GM19438 (cell line): Measurements from ENCODE around the gene SLC38A8.

Source experiments
- ATAC-seq: cut with Tn5 transposase; IDR thresholded peaks from one replicate; pipeline ENCODE4 v1.9.1; 2021; ENCODE audit warnings: low read depth; ENCODE audit not compliant: unreplicated experiment

The SLC38A8 gene

DNA sequence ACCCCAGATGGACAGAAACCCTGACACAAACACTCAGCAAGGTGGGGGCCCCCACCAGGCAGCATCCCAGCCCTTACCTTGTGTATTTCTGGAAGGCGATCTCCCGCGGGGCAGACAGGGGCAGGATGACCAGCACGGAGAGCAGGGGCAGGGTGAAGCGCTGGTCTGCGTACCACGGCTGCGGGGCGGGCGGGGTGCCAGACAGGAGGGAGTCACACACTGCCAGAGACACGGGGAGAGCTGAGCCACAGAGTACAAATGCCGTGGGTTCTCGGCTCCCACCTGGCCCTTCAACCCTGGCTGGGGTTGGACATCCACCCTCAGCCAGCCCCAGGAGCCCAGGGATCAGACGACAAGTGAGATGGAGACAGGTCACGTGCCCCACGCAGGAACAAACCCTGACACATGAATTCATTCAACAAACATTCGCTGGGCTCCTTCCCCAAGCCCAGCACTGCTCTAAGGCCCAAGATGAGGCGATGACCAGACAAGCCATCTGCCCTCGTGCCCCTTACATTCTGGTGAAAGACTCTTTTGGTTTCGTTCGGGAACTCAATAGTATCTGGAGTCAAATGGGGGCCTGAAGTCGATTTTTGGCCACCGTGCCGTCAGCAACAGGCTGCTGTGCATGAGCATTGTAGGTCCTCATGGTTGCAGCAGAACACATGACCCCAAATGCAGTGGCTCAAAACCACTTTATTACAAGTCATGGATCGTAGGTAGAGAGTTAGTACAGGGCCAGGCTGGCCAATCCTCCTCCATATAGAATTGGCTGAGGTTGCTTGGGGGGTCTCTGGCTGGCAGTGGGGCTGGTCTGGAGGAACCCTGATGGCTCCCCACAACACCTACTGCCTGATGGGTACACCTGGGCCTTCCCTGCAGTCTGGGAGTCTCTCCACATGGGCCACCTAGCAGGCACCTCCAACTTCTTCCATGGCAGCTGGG lies 9.1 kb downstream of the SLC38A8 start:
- no peak for ATAC-seq

DNA sequence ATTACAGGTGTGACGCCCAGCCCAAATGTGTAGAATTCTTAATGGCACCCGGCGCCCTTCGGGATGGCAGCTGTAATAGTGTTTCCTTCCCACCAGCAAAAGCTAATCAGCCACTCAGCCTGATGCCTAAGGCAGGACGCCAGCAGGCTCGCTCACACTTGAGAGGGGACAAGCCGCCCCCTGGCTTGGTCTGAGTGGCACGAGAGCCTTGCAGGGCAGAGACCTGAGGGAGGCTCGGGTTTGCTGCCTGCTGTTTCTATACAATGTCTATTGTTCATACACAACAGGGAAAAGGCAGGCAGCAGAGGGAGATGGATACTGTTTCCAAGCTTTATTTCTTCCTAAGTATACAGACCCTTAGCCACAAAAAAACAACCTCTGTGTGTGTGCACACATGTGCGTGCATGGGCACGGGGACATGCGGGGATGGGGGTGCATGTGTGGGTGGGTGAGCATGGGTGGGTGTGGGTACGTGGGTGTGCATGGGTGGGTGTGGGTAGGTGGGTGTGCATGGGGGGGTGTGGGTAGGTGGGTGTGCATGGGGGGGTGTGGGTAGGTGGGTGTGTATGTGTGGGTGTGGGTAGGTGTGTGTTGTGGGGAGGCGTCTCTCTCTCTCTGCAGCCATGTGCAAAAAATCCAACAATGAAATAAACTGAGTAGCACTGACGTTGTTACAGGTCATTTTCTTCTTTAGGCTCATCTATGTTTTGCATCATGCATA lies 10.0 kb downstream of the SLC38A8 start:
- ATAC-seq, result no peak

DNA sequence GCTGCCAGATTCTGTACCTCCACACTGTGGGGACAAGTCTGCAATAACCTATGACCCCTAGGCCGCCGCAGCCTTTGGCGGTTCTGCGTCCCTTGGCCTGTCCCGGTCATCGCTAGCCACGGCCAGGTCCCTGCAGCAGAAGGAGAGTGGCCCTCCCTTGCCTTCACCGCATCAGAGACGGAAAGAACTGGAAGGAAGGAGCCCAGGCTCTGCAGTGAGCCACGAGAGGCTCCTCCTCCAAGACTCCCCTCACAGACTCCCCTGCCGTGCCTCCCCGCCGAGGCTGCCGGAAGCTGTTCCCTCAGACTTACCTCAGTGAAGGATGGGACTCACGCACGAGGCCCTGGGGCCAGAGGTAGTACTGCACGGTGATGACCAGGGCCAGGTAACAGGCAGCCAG lies 11.0 kb downstream of the SLC38A8 start:
- ATAC-seq, result no peak

DNA sequence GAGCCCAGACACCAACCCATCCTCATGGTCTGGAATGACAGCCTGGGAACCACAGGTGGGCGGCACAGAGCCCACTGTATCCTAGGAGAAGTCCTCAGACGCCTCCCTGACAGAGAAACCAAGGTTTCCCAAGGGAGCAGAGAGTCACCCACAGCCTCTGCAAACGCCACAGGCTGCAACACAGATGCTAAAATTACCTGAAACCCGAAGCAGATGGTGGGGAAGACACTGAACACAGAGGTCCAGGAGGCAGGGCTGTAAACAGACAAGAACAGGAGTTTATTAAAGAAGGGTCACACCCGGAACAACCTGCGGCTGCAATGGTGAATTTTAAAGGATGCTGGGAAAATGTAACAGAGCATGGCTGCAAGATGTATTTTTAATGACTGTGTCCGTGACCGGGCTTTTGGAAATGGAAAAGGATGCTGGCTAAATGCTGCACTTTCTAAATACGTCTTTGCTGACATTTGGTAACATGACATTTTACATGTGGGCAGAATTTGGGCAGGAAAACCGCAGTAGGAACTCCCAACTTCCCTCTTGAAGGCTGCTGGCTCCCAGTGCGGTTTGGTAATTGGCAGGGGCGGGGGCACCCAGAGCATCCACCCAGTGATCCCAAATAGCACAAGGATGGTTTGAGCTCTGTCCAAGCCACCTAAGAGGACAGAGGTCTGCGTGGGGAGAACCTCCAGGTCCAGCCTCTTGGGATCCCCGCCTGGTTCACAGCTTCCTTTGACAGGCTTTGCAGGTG lies 13.1 kb downstream of the SLC38A8 start:
- ATAC-seq, result no peak

DNA sequence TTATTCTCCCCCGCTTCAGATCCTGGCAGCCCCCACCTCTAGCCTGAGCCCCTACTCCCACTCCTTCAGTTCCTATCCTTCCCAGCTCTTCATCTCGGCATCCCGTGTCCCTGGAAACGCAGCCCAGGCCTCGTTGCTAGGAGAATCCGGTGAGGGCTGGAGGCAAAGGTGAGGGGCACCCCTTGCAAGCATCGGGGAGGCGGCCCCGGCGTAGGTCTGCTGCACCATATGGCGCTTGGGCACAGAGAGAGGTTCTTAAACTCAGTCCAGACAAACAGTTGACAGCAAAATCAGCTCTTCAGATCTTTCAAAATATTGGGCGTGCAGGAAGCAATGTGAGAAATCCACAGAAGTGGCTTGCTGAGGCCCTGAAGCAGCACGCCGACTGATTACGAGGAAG lies 15.0 kb downstream of the SLC38A8 start:
- ATAC-seq, result no peak

DNA sequence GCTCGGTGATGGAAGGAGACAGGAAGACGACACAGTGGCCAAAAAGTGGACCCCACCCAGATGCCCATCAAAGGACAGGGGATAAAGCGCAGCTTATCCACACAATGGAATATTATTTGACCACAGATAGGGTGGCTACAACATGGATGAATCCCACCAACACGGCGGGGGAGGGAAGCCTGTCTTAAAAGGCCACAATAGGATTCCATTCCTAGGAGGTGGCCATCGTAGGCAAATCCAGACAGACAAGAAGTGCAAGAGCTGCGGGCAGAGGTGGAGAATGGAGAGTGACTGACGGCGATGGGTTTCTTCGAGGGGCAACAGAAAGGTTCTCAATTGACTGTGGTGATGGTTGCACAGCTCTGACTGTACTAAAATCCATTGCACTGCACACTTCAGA lies 16.0 kb downstream of the SLC38A8 start:
- no peak for ATAC-seq

DNA sequence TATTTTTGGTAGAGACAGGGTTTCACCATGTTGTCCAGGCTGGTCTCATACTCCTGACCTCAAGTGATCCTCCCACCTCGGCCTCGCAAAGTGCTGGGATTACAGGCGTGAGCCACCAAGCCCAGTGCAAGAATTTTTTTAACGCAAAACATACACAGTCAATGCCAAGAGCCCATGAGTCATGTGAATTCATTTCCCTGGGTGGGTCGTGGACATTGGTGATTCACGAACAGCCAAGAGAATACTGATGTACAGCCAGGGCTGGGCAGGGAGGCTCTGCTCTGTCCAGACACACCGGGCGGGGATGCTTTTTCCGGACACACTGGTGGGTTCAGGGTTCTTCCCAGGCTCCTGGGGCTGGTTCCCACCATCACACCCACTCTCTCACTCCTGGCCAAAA lies 17.7 kb downstream of the SLC38A8 start:
- ATAC-seq, result no peak

DNA sequence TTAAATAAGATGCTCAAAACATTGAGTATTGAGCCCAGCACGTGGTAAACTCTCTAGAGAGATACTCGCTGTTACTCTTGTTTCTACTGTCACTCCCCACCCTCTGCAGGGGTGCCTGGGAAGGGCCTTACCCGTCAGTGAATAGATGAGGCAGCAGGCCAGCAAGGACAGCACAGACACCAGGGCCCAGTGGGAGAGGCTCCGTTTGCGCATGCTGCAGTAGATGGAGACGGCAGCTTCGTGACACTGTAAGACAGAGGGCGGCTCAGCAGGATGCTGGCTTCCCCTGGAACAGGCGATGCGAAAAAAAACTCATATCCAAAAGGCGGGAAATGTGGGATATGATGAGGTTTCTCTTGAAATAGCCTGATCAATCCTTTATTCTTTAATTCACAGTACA lies 20.0 kb downstream of the SLC38A8 start:
- ATAC-seq, result no peak

DNA sequence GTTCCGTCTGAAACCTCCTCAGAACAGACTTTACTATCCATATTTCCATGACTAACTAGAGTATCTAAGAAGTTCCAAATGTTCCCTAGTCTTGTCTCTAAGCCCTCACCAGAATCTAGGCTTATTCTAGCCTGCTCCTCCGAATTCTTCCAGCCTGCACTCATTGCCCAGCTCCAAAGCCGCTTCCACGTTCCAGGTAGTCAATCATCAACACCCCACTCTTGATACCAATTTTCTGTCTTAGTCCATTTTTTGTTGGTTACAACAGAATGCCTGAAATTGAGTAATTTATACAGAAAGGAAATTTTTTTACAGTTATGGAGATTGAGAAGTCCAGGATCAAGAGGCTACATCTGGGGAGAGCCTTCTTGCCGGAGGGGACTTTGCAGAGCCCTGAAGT lies 21.1 kb downstream of the SLC38A8 start:
- no peak for ATAC-seq

DNA sequence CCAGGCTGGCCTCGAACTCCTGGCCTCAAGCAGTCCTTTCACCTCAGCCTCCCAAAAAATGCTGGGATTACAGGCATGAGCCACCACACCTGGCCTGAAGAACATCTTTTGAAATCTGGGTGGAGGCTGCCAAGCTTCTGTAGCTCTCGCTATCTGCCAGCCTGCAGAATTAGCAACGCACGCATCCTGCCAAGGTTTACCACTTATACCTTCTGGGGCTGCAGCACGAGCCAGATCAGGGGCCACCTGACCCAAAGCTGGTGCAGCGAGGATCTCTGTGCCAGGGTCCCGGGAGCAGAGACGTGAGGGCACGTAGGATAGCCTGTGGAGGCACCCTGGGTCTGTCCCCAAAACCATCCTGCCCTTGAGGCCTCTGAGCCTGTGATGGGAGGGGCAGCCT lies 22.2 kb downstream of the SLC38A8 start:
- no peak for ATAC-seq

DNA sequence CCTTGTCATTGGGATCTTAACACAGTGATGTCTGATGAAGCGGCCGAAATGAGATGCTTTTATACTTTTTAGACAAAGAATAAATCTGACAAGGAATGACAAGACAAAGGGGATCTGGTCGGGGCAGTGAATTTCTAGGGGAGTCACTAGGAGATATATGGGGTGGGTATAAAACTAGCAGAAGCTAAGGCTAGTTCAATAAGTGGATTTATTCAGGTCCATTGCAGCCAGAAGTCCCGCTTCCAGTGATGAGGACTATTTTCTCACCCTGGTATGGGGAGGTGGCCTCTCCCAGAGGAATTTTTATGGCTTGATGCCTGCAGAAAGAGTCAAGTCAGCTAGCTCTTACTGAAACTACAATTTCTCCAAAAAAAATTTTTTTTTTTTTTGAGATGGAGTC lies 23.9 kb downstream of the SLC38A8 start:
- ATAC-seq, result no peak

DNA sequence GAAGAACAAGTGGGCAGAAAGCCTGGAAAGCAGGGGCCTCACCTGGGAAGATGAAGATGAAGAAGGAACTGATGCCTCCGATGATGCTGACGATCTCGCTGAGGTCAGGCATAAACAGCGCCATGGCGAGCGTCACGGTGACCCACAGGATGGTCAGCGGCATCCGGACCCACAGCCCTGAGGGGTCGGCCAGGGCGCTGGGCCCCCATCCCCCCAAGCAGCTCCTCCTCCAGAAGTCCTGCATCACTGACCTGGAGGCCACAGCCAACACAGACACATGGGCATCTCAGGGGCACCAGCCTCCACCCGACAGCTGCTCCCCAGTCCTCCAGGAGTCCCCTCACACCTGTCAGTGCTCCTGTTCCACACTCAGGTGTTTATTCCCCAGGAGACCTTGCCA lies 26.1 kb downstream of the SLC38A8 start:
- no peak for ATAC-seq

DNA sequence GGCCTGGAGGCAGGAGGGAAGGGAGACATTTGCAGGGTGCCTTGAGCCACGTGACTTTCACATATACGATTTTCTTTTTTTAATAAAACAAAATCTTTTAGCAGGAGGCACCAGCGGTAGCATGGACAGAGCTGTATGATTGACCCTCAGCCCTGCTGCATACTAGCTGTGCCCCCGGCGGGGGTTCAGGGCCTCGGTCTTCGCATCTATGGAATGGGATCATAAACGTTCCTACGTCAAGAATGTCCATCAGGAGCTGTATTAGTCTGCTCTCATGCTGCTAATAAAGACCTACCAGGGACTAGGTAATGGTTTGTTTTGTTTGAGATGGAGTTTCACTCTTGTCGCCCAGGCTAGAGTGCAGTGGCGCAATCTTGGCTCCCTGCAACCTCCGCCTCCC lies 27.2 kb downstream of the SLC38A8 start:
- no peak for ATAC-seq

DNA sequence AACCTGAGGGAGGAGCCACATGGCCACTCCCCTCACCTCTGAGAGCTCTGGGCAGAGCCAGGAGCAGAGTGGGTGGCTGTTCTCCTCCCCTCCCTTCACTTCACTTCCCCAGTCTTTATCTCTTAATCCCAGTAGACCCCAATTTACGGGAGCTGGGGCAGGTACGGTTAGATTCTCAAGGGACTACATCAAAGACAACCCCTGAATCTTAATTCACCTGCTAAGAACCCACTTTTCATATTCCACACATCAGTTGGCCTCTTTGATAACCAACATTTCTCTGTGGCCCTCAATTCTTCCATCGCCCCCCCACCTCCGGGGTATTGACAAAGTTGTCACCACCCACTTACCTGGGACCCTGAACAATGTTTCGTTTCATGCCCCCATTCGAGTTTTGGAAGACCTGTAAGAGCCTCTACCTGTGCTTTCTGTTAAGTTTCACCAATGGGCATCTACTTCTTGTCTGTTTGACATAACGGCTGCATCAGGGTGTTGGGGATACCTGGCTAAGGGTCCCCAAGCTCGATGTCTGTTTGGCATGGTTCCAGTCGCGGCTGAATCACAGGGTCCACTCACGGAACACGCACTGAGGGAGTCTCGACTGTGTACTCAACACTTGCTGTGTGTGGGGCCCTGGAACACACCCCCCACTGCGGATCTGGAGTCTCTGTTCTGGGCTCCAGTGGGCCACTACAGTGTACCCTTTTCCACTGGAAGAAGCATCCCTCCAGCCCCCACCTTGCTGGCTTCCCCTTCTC lies 27.8 kb downstream of the SLC38A8 start:
- ATAC-seq, result no peak

DNA sequence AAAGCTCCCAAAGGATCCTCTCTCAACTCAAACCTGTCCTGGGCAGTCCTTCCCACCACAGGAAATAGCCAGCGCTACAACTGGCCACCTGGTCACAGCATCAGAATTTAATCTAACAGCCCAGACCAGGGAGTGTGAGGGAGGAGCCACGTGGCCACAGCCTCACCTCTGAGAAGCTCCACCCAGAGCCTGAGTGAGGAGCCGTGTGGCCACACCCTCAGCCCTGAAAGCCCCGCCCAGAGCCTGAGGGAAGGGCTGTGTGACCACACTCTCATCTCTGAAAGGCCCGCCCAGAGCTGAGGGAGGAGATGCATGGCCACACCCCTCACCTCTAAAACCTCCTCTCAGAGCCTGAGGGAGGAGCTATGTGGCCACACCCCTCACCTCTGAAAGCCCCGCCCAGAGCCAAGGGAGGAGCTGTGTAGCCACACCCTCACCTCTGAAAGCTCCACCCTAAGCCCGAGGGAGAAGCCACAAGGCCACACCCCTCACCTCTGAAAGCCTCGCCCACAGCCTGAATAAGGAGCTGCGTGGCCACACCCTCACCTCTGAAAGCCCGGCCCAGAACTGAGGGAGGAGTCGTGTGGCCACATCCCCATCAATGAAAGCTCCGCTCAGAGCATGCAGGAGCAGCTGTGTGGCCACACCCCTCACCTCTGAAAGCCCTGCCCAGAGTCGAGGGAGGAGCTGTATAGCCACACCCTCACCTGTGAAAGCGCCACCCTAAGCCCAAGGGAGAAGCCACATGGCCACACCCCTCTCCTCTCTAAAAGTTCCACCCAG lies 28.6 kb downstream of the SLC38A8 start:
- ATAC-seq, result peak; percentile 87

DNA sequence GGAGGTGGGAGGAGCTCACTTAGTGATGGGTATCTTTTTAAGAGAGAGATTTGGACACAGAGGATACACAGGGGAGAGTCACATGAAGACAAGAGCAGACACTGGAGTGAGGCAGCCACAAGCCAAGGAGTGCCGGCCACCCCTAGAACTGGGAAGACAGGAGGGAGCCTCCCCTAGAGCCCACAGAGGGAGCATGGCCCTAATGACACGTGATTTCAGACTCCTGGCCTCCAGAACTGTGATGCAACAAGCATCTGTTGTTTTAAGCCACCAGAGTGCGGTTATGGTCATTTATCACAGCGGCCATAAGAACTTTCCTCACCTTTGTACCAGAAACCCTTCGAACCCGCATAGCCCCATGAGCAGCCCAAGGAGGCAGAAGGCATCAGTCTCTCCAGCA lies 33.3 kb downstream of the SLC38A8 start:
- no peak for ATAC-seq

DNA sequence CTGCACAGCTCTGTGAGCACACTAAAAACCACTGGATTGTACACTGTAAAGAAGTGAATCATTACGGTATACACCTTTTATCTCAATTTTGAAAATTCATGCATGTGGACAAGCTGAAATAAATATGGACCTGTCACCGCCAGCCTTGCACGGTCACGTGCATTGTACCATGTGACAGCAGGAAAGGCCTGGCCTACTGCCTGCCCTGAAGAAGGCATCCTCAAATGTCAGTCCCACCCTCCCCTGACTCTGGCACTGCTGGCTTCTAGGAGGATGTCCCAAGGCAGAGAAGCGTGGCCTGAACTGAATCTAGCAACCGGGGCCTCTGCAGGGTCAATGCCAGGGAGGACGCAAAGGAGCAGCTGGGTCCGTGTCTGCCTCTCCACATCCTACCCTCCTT lies 34.6 kb downstream of the SLC38A8 start:
- no peak for ATAC-seq

DNA sequence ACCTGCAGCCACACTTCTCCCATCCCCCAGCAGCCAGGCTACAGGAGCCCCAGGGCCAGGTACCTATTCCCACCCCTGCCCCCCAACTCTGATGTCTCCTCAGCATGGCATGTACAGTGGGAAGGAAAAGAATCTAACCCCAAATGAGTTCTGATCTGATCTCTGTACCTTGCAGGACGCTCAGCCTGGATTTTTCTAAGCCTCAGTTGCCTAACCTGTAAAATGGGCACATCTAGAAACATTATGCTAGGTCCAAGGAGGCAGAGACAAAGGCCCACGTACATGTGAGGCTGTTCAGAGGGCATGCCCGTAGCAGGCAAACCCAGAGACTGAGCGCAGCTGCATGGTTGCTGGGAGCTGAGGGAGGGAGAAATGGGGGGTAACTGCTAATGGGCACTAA lies 35.1 kb downstream of the SLC38A8 start:
- ATAC-seq, result no peak

DNA sequence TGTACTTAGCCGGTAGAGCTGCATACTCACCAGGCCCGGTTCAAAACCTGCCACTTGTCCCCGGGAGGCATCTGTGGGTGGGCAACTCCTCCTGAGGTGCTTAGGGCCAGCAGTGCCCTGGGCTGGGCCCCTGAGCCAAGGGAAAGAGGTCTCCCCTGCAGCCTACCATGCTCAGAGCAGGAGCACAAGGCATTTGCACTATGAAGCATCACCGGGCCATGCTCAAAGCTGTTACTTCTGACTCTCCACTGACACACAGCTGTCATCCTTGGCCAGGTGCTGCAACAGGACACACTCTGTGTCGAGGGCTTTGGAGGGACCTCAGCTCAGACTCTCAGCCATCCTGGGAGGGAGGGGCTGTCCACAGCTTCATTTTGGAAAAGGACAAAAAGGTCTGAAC lies 37.2 kb downstream of the SLC38A8 start:
- no peak for ATAC-seq

DNA sequence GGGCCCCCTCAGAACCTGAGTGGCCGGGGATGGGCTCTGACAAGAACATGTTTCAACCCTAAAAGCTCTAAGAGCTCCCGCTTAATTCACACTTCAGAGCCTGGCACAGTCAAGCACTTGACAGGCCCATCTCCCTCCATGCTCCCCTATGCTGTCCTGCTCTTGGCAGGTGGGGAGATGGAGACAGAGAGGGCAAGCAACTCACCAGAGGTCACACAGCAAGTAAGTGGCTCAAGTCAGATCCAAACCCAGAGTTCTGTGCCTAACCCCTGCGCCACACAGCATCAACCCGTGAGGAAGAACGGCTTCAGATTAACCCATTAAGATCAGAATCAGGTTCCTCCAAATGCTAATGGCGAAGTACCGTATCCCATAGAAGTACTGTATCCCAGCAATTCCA lies 38.2 kb downstream of the SLC38A8 start:
- ATAC-seq, result no peak
